HepG2 (cell line): ENCODE data around the gene FFAR2. TPM values are rescaled to one million over a fixed set of nuclear protein-coding genes. Genes with fewer than 3 reads are reported as not detected.

Source experiments
- ATAC-seq: fragments of 200-7000 bp; cut with Tn5 transposase; 3 replicates; pipeline ENCODE4 v1.9.1; 2020; ENCODE audit warnings: mild to moderate bottlenecking, moderate library complexity
- BruUV-seq: library from RNA; stranded (reverse); fragments of 400-500 nt; replicated peaks from 2 replicates; lab custom pipeline; 2021; lab: Mats Ljungman, UMichigan
- CTCF ChIA-PET: fragments of 300-600 bp; formaldehyde crosslinking; extraction: SDS; loops from one replicate; lab custom pipeline; 2021; ENCODE audit warnings: low total read pairs, inconsistent platforms, low intra/inter-chr PET ratio; lab: Yijun Ruan, JAX
- POLR2A ChIA-PET: fragments of 350-600 bp; sonication (Branson Sonifier 250); formaldehyde crosslinking; loops from one replicate; lab custom pipeline; 2020; ENCODE audit warnings: antibody characterized with exemption, inconsistent platforms; lab: Yijun Ruan, JAX
- DNase-seq: peaks from one replicate; pipeline ENCODE4 v3.0.0-alpha.2; 2015; ENCODE audit warnings: low spot score
- FAIRE-seq: peaks from 3 replicates; lab custom pipeline; 2011; peaks lifted over from hg19 to GRCh38; lab: Jason Lieb, UNC
- H2AFZ ChIP-seq: one replicate; pipeline ENCODE4 v1.6.1; 2011; ENCODE audit warnings: low read length, inconsistent platforms
- H3K27ac ChIP-seq: fragments of 300-600 bp; 3 replicates; pipeline ENCODE4 v1.8.0; 2011; ENCODE audit warnings: mixed run types, mild to moderate bottlenecking, mixed read lengths, low read length, inconsistent platforms; ENCODE audit not compliant: insufficient read depth; ENCODE audit errors: extremely low read length
- H3K27me3 ChIP-seq, 2 experiments: fragments of 200-600 bp in 1 of 2; 2 replicates in 1 of 2; 3 replicates in 1 of 2; pipeline versions ENCODE4 v1.6.0 to v1.8.0; 2011; ENCODE audit warnings: low read length in 2 of 2, mild to moderate bottlenecking in 2 of 2, moderate library complexity in 2 of 2, inconsistent platforms in 1 of 2; ENCODE audit not compliant: insufficient read depth in 2 of 2, control insufficient read depth in 1 of 2
- H3K36me3 ChIP-seq, 2 experiments: fragments of 200-600 bp in 1 of 2; replicated peaks in 1 of 2; 2 replicates in 1 of 2; 3 replicates in 1 of 2; pipeline versions ENCODE4 v1.5.1 to v1.8.0; 2011; ENCODE audit warnings: low read length in 2 of 2, inconsistent platforms in 1 of 2; ENCODE audit not compliant: insufficient read depth in 2 of 2, control insufficient read depth in 1 of 2
- H3K4me1 ChIP-seq: 2 replicates; pipeline ENCODE4 v1.5.1; 2012; ENCODE audit warnings: low read length, inconsistent platforms; ENCODE audit not compliant: insufficient read depth
- H3K4me2 ChIP-seq: 2 replicates; pipeline ENCODE4 v1.6.0; 2011; ENCODE audit warnings: low read depth, low read length, inconsistent platforms
- H3K4me3 ChIP-seq, 3 experiments: fragments of 200-600 bp in 1 of 3; sonication (generic), shearing (Covaris generic) in 1 of 3; replicated peaks in 1 of 3; 2 replicates each; pipeline ENCODE4 v1.5.1; 2011 to 2016; ENCODE audit warnings: low read length in 3 of 3, inconsistent platforms in 2 of 3, low read depth in 2 of 3, mild to moderate bottlenecking in 2 of 3, control low read depth in 1 of 3, mixed read lengths in 1 of 3; ENCODE audit not compliant: insufficient read depth in 1 of 3
- H3K79me2 ChIP-seq: one replicate; pipeline ENCODE4 v1.6.1; 2011; ENCODE audit warnings: low read length, inconsistent platforms; ENCODE audit not compliant: insufficient read depth
- H3K9ac ChIP-seq: 2 replicates; pipeline ENCODE4 v1.6.0; 2011; ENCODE audit warnings: mild to moderate bottlenecking, low read depth, low read length, inconsistent platforms; ENCODE audit not compliant: insufficient read depth
- H3K9me3 ChIP-seq: 2 replicates; pipeline ENCODE4 v1.5.1; 2012; ENCODE audit warnings: mild to moderate bottlenecking, low read length
- H4K20me1 ChIP-seq: 2 replicates; pipeline ENCODE4 v1.6.0; 2011; ENCODE audit warnings: inconsistent platforms, mild to moderate bottlenecking, low read length, moderate library complexity; ENCODE audit not compliant: insufficient read depth
- ARID4A ChIP-seq: sonication (generic); formaldehyde crosslinking; IDR thresholded peaks from 2 replicates; pipeline ENCODE4 v1.5.0; 2020; ENCODE audit warnings: mild to moderate bottlenecking, missing genetic modification reagents, borderline replicate concordance
- JUNB ChIP-seq: sonication (generic); formaldehyde crosslinking; IDR thresholded peaks from 2 replicates; pipeline ENCODE4 v1.8.0; 2022; ENCODE audit warnings: missing genetic modification reagents, mild to moderate bottlenecking, borderline replicate concordance
- PPARG ChIP-seq: conservative IDR thresholded peaks from 2 replicates; pipeline ENCODE4 v1.6.1; 2016; ENCODE audit warnings: missing biosample characterization, missing genetic modification reagents
- SRSF1 ChIP-seq: fragments of 200-400 bp; formaldehyde crosslinking; optimal IDR thresholded peaks from 2 replicates; pipeline ENCODE3; 2017; ENCODE audit warnings: mild to moderate bottlenecking, low read depth, low read length, moderate library complexity
- SYNCRIP ChIP-seq: fragments of 200-400 bp; formaldehyde crosslinking; IDR thresholded peaks from 2 replicates; pipeline ENCODE4 v1.6.1; 2018; ENCODE audit warnings: mild to moderate bottlenecking, low read depth, low read length; ENCODE audit not compliant: insufficient read depth
- TRIM24 ChIP-seq: sonication (generic); formaldehyde crosslinking; IDR thresholded peaks from 2 replicates; pipeline ENCODE4 v1.8.0; 2022; ENCODE audit warnings: mild to moderate bottlenecking, missing genetic modification reagents
- ZSCAN30 ChIP-seq: sonication (generic); formaldehyde crosslinking; IDR thresholded peaks from 2 replicates; pipeline ENCODE4 v1.5.0; 2020; ENCODE audit warnings: mild to moderate bottlenecking, missing genetic modification reagents
- WGBS: methylation state at CpG from one replicate; pipeline ENCODE4 v1.1.6; 2017; ENCODE audit warnings: low lambda C conversion rate; 5-methylcytosine and 5-hydroxymethylcytosine counted together
- in situ Hi-C: cut with HindIII; loops from 2 replicates; pipeline ENCODE4 v1.10.0; 2017; ENCODE audit warnings: low pct_unique_long_range_greater_than_20kb; ENCODE audit not compliant: extremely low pct_ligation_motif_present
- intact Hi-C: fragments of 100-400 bp; cut with micrococcal nuclease; formaldehyde crosslinking; loops from one replicate; pipeline ENCODE4 v1.10.0; 2022; ENCODE audit not compliant: unreplicated experiment
- polyA plus RNA-seq, 8 experiments: library from polyadenylated mRNA; depleted of rRNA in 3 of 8; stranded (reverse) in 7 of 8; unstranded in 1 of 8; fragments of >200 nt; fragmentation: Illumina TruSeq in 4 of 8; extraction: Trizol in 4 of 8; gene quantifications; 2 replicates each; pipeline versions ENCODE4 v1.2.1 to v1.2.3, GENCODE V29; 2011 to 2016; ENCODE audit warnings: low read depth in 4 of 8, missing spikeins in 1 of 8, mixed read lengths in 1 of 8; ENCODE audit not compliant: insufficient read depth in 1 of 8
- total RNA-seq, 5 experiments: library from RNA; depleted of rRNA; stranded (reverse); fragments of >200 nt; fragmentation: Illumina TruSeq; extraction: Trizol; gene quantifications; 2 replicates each; pipeline ENCODE4 v1.2.3, GENCODE V29; 2016; ENCODE audit warnings: low read depth in 1 of 5

FFAR2 gene
- total and polyA plus RNA-seq, 2 of the 13 experiments (the other 11 are each of a cell fraction or from before 2014, with no cell fraction given) = 0.12 TPM; not detected in 1

- ChIA-PET CTCF (interaction anchor here (2.6 kb wide), 1 partner anchor 141 kb away, joined by 30 read pairs; no protein-coding TSS in a partner anchor), POLR2A (no interaction called here)
- H3K9me3 ChIP-seq = no peaks in the 10 kb centered on the region
- FAIRE-seq = no peak
- no peak for DNase-seq
- no peaks in the 10 kb centered on the region for H3K79me2 ChIP-seq
- H3K36me3 ChIP-seq = no peaks in the 10 kb centered on the region
- no peak overlapping the region for H3K27ac ChIP-seq
- H3K4me3 ChIP-seq = no peak overlapping the region
- H2AFZ ChIP-seq = no peak overlapping the region
- no peaks in the 10 kb centered on the region for H3K27me3 ChIP-seq
- H3K4me2 ChIP-seq = no peak overlapping the region
- no peak for ATAC-seq
- intact Hi-C loops (loop anchor here (1.0 to 10.0 kb wide), 2 partner anchors 74 to 249 kb away; partner anchors contain the start of gene LSR), in situ Hi-C loops (no loop called here)
- BruUV-seq = no TSS peak
- peaks cover 15% of the 10 kb centered on the region for H3K4me1 ChIP-seq
- 87% methylated on average over 9 of the region's 9 CpGs for WGBS
- no peaks in the 10 kb centered on the region for H4K20me1 ChIP-seq
- TF ChIP-seq PPARG (CRISPR knock-in tag) = no peak
- TF ChIP-seq TRIM24 (CRISPR knock-in tag) = no peak
- TF ChIP-seq JUNB = no peak
- TF ChIP-seq SRSF1 = no peak
- TF ChIP-seq ARID4A (CRISPR knock-in tag) = no peak
- TF ChIP-seq SYNCRIP = no peak
- TF ChIP-seq ZSCAN30 = no peak
- H3K9ac ChIP-seq = no peak overlapping the region
These were observed 45.9 kb downstream of the FFAR2 start for GRCh38 chr19:35493971-35494370.
